ENCODE data around the gene SDK2.

DNA sequence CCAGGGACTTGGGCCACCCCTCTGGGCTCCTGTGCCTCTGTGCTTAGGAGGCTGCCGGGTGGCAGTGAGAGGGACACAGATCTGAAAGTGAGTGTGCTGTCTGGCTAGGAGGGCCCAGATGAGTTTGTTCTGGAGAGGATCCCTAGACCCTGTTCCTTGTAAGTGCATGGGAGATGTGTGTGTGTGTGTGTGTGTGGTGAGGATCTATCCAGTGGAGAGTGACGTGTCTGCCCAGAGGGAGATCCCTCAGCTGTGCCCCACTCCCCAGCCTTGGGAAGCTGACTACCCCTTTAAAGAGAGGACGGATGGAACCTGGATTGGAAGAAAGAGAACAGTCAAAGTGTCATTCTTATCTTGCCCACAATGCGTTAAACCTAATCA lies 306.9 kb downstream of the SDK2 start:
- TF ChIP-seq, protein P1, sequence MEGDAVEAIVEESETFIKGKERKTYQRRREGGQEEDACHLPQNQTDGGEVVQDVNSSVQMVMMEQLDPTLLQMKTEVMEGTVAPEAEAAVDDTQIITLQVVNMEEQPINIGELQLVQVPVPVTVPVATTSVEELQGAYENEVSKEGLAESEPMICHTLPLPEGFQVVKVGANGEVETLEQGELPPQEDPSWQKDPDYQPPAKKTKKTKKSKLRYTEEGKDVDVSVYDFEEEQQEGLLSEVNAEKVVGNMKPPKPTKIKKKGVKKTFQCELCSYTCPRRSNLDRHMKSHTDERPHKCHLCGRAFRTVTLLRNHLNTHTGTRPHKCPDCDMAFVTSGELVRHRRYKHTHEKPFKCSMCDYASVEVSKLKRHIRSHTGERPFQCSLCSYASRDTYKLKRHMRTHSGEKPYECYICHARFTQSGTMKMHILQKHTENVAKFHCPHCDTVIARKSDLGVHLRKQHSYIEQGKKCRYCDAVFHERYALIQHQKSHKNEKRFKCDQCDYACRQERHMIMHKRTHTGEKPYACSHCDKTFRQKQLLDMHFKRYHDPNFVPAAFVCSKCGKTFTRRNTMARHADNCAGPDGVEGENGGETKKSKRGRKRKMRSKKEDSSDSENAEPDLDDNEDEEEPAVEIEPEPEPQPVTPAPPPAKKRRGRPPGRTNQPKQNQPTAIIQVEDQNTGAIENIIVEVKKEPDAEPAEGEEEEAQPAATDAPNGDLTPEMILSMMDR (IDR thresholded peaks at IDR 0.05) = no peak
- no peak for TF ChIP-seq POLR2A (IDR thresholded peaks at IDR 0.05)
